CMK (cell line): Measurements from ENCODE around the gene PROX2.

Source experiments
- DNase-seq: peaks from one replicate; pipeline ENCODE4 v3.0.0-alpha.2; 2010; ENCODE audit warnings: low read depth

Gene PROX2

DNA sequence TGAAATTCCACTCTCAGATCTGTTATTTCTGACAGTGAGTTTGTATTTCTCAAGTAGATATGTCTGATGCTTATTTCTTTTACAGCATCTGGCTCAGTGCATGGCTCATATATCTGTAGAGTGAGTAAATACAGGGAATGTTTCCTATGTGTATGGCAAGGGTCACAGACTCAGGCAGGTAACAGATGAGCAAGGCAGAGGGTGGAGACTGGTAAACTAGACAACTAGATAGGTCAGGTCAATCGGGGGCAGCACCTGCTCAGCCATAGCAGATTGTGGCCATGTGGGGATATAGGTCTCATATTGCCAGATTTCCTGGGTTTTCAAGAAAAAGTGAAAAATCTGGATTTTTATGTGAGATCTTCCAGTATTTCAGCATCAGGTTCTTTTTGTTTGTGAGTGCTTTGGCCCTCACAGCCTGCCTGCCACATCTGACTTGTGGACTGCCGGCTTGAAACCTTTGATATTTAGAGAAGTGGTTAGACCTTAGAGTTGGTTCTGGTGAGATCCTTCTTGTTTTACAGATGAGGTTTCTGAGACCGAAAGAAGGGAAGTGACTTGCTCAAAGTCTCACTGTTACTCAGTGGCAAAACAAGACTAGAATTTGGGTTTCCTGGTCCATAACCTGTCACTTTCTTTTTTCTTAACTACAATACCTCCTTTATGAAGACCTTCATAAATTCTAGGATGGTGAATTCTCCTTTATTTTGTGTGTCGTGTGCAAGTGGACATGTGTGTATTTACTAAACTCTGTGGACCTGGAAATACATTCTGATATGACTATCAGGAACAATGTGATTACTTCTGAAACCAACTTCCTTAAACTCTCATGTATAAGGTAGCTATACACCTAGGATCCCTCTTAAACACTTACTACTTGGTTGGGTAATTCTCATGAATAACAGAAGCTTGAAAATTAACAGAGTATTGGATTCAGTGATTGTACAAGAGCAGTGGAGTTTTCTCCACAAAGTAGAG lies 34.4 kb downstream of the PROX2 start:
- DNase-seq: no peak

DNA sequence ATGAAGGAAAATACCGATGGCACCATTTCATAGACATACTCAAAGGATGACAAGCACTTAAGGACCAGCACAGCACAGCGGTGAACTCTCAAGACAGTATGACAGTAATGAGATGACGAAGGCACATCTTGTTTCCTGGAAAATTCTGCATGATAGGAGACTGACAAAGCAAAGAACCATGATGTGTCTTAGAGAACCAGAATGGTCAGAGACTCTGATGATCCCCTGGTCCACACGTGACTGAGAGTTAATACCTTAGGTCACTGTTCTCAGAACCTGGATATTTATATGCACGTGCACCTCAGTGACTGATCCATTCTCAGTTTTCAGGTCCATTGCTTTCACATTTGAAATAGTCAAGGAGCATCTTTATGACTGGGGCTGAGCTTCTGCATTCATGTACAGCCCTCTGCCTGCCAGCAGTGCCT lies 35.3 kb downstream of the PROX2 start:
- no peak for DNase-seq

GRCh38 chr14:74838166-74838565 lies 37.8 kb downstream of the PROX2 start:
- DNase-seq: no peak

- no peak for DNase-seq
These were observed 39.5 kb downstream of the PROX2 start for GRCh38 chr14:74836251-74836960.

DNA sequence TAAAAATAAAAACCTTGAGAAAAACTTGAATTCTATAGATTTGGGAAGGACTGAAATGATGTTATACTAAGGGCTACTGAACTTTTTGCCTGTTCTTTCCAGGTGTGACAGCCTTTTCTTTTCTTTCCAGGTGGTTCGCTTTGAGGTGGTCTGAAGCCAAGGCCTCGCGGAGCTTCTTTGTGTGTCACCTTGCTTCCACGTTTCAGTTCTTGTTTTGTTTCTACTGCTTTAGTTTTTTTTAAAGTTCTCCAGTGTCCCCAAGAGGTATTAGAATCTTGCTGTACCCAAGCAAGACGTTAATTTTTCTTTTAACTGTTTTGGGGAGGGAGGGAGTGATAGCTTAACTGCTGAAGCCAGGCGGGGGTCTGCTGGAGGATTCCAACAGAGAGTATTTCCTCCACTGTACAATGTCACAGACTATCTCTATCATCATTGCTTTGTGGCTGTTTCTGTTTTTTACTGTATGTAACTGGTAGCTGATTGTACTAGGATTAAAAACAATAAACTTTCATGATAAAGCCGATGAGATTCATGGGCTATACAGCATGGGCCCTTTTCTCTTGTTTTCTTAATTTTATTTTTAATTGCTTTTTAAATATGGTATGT lies 40.2 kb downstream of the PROX2 start:
- DNase-seq: no peak

DNA sequence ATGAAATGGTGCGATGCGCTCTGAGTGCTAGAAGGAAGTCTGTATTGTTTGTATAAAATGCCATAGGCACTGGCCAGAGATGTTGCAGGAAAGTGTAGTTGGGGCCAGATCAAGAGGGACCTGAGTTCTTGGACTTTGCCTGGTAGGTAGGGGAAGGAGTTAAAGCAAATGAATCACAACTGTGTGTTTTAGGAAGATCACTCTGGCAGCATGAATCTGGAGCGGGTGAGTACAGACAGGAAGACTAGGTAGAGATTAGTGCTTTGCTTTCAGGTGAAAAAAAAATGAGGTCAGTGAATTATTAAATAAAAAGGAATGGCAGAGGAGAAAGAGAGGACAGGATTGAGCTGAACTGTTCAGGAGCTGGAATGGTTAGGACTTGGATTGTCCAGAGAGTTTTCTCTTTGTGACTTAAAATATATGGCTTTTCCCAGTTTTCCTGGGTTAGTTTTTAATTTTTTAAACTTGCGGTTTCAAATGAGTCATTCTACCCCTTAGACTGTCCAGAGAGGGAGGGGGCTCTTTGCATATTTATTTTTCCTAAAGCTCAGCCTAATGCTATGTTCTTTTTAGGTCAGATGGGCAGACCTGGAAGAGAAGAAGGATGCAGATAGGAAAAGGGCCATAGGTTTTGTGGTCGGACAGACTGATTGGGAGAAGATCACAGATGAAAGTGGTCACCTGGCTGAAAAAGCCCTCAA lies 41.1 kb downstream of the PROX2 start:
- no peak for DNase-seq

GRCh38 chr14:74832849-74833248 lies 43.1 kb downstream of the PROX2 start:
- DNase-seq: no peak

DNA sequence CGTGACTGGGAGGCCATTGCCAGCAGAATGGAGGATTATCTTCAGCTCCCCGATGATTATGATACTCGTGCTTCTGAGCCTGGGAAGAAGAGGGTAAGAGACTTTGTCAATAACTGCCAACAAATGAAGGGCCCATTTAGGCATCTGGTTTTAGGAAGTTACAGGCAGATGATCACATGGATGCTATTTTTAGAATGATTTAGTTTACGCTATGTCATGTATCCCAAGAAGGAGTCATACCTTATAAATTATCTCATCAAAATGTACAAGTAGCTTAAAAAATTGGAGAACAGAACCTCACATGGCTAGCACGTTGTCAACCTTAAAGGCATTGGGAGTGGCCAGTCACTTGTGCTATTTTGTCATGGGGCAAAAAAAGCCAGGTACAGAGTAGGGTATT lies 46.7 kb downstream of the PROX2 start:
- no peak for DNase-seq

GRCh38 chr14:74826574-74826973 lies 49.4 kb downstream of the PROX2 start:
- no peak for DNase-seq
